ENCODE measurements around the gene GPR26. TPM values are rescaled to one million over a fixed set of nuclear protein-coding genes. Genes with fewer than 3 reads are reported as not detected.

GPR26 gene
- total and polyA plus RNA-seq, 4 donors, result not detected

DNA sequence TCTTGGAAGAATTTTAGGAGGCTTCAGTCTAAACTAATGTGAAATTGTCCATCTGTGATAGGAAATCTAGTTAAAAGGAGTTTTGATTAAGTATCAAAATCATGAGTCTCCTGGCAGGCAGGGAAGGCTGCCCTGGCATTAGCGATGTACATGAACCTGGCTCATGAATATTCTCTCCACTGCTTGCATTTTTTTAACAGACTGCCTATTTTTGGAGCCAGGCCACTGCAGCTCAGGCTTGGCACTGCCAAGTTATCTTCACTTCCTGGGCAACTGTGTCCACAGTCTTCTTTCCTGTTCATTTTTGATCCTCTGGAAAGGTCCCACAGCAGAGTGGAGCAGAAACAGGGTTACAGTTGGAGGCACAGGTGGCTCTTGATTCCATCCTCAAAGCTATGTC is 7.0 kb downstream of the GPR26 start:
- DNase-seq, result no peak
- Histone ChIP-seq H3K9me3 (ENCODE audit: control insufficient read depth in 4 of 4, insufficient read depth in 3 of 4, low read length in 3 of 4) (no peaks in the 10 kb centered on the region), H3K27me3 (ENCODE audit: control insufficient read depth in 3 of 3, insufficient read depth in 3 of 3, low read length in 2 of 3) (peaks cover 0 to 9% (median 5%) of the 10 kb centered on the region in 3 donors), H3K27ac (ENCODE audit: low read depth in 1 of 2, low read length in 1 of 2) (no peak overlapping the region), H3K4me3 (no peak overlapping the region), H3K9ac (ENCODE audit: insufficient read depth in 1 of 2, low read length in 2 of 2) (no peak overlapping the region), H3K36me3 (ENCODE audit: control insufficient read depth in 4 of 4, insufficient read depth in 4 of 4, low read length in 4 of 4) (no peaks in the 10 kb centered on the region), H3K4me1 (ENCODE audit: control insufficient read depth in 5 of 5, insufficient read depth in 5 of 5, low read length in 5 of 5) (no peaks in the 10 kb centered on the region)
- 80 to 81% methylated on average over 1 of the region's 1 CpG for WGBS, 2 donors
- no peak for ATAC-seq (ENCODE audit: insufficient read depth, low FRiP score)
- no peak for TF ChIP-seq CTCF (IDR thresholded peaks at IDR 0.05; ENCODE audit: control extremely low read depth, extremely low read depth)

DNA sequence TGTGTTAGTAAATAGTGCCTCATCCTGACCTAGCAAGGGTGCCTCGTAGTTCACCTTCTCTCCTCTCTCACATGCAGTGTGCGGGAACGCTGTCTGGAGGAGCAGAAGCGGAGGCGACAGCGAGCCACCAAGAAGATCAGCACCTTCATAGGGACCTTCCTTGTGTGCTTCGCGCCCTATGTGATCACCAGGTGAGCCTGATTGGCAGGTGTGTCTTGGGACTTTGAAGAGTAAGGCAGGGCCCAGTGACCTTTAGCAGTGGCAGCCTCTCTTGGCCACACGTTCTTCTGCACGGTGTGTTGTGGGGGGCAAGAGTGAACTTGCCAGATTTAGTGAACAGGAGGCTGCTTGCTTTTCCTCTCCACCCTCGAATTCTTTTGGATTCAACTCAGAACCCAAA is 8.6 kb downstream of the GPR26 start:
- Histone ChIP-seq H3K27ac (ENCODE audit: low read depth in 1 of 2, low read length in 1 of 2) (no peak overlapping the region), H3K27me3 (ENCODE audit: control insufficient read depth in 3 of 3, insufficient read depth in 3 of 3, low read length in 2 of 3) (peaks cover 0 to 9% (median 5%) of the 10 kb centered on the region in 3 donors), H3K9ac (ENCODE audit: insufficient read depth in 1 of 2, low read length in 2 of 2) (no peak overlapping the region), H3K4me1 (ENCODE audit: control insufficient read depth in 5 of 5, insufficient read depth in 5 of 5, low read length in 5 of 5) (no peaks in the 10 kb centered on the region), H3K36me3 (ENCODE audit: control insufficient read depth in 4 of 4, insufficient read depth in 4 of 4, low read length in 4 of 4) (no peaks in the 10 kb centered on the region), H3K4me3 (no peak overlapping the region), H3K9me3 (ENCODE audit: control insufficient read depth in 4 of 4, insufficient read depth in 3 of 4, low read length in 3 of 4) (no peaks in the 10 kb centered on the region)
- DNase-seq (no peak), ATAC-seq (ENCODE audit: insufficient read depth, low FRiP score) (no peak)
- 83 to 90% methylated on average over 11 of the region's 11 CpGs for WGBS, 2 donors
- no peak for TF ChIP-seq CTCF (IDR thresholded peaks at IDR 0.05; ENCODE audit: control extremely low read depth, extremely low read depth)

DNA sequence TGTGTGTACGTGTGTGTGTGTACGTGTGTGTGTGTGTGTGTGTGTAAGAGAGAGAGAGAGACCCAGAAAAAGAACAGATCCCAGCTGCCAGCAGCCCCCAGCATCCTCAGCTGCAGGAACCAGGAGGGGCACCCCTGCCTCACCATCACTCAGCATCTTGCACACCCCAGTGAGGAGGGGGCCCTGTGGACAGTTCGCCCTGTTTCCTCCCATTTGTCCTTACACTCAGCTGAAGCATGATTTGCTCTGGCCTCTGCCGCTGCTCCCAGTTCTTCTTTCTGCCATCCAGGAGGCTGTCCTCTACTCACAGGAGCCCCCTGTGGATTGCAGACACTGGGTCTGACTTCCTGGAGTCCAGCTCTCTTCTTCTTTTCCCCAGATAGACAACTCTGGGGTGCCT is 9.7 kb downstream of the GPR26 start:
- peaks cover 0 to 3% (median 0%) of the 10 kb centered on the region in 3 donors for H3K27me3 ChIP-seq (ENCODE audit: control insufficient read depth in 3 of 3, insufficient read depth in 3 of 3, low read length in 2 of 3)
- H3K4me1 ChIP-seq (ENCODE audit: control insufficient read depth in 5 of 5, insufficient read depth in 5 of 5, low read length in 5 of 5), result no peaks in the 10 kb centered on the region
- ATAC-seq (ENCODE audit: insufficient read depth, low FRiP score), result no peak
- H3K27ac ChIP-seq (ENCODE audit: low read depth in 1 of 2, low read length in 1 of 2), result no peak overlapping the region
- 39 to 49% methylated on average over 4 of the region's 4 CpGs for WGBS, 2 donors
- no peak for DNase-seq
- no peak overlapping the region for H3K9ac ChIP-seq (ENCODE audit: insufficient read depth in 1 of 2, low read length in 2 of 2)
- no peaks in the 10 kb centered on the region for H3K9me3 ChIP-seq (ENCODE audit: control insufficient read depth in 4 of 4, insufficient read depth in 3 of 4, low read length in 3 of 4)
- H3K4me3 ChIP-seq, result no peak overlapping the region
- no peak for TF ChIP-seq CTCF (IDR thresholded peaks at IDR 0.05; ENCODE audit: control extremely low read depth, extremely low read depth)
- no peaks in the 10 kb centered on the region for H3K36me3 ChIP-seq (ENCODE audit: control insufficient read depth in 4 of 4, insufficient read depth in 4 of 4, low read length in 4 of 4)

GRCh38 chr10:123677556-123677955 is 11.4 kb downstream of the GPR26 start:
- WGBS, 2 donors, result 73 to 82% methylated on average over 6 of the region's 6 CpGs
- no peak for TF ChIP-seq CTCF (IDR thresholded peaks at IDR 0.05; ENCODE audit: control extremely low read depth, extremely low read depth)

More at GRCh38 chr10:123677556-123677955, 11.4 kb downstream of the GPR26 start:
- ATAC-seq (ENCODE audit: insufficient read depth, low FRiP score) (no peak), DNase-seq (no peak)
- Histone ChIP-seq H3K9me3 (ENCODE audit: control insufficient read depth in 4 of 4, insufficient read depth in 3 of 4, low read length in 3 of 4) (no peaks in the 10 kb centered on the region), H3K27me3 (ENCODE audit: control insufficient read depth in 3 of 3, insufficient read depth in 3 of 3, low read length in 2 of 3) (peaks cover 0 to 3% (median 0%) of the 10 kb centered on the region in 3 donors), H3K36me3 (ENCODE audit: control insufficient read depth in 4 of 4, insufficient read depth in 4 of 4, low read length in 4 of 4) (no peaks in the 10 kb centered on the region), H3K4me1 (ENCODE audit: control insufficient read depth in 5 of 5, insufficient read depth in 5 of 5, low read length in 5 of 5) (no peaks in the 10 kb centered on the region), H3K9ac (ENCODE audit: insufficient read depth in 1 of 2, low read length in 2 of 2) (no peak overlapping the region), H3K27ac (ENCODE audit: low read depth in 1 of 2, low read length in 1 of 2) (no peak overlapping the region), H3K4me3 (no peak overlapping the region)
